Right kidney (tissue), 1 donor: ENCODE data around the gene PNPLA5.

Source experiments
- DNase-seq: peaks from one replicate; pipeline ENCODE4 v3.0.0-alpha.2; 2016

Gene PNPLA5

DNA sequence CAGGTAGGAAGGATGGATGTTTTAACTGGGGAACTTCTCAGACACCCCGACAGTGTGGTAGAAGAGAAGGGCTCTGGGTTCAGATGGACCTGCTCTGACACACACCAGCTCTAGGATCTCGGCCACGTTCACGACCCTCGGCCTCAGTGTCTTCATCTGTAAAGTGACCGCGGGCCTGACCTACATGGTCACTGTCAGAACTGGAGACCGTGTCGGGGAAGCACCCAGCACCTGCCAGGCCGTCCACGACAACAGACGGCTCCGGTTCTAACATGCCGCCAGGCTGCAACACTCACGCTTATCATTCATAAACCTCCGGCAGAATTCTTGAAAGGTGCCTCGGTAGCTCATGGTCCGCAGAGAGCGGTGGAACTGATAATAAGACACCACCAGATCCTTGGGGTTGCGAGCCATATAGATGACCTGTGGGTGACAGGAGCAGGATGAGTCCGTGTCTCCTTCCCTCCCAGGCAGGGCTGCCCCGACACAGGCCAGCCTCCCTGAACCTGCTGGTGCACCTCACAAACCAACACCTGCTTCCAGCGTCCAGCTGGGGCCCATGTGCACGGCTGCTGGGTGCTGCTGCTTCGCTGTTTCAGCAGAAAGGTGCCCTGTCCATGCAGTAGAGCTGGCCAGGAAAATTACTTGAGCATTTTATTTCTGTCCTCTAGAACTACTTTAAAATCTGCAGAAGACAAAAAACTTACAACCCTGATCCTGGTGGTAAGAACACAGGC lies 53.1 kb downstream of the PNPLA5 start:
- no peak for DNase-seq

DNA sequence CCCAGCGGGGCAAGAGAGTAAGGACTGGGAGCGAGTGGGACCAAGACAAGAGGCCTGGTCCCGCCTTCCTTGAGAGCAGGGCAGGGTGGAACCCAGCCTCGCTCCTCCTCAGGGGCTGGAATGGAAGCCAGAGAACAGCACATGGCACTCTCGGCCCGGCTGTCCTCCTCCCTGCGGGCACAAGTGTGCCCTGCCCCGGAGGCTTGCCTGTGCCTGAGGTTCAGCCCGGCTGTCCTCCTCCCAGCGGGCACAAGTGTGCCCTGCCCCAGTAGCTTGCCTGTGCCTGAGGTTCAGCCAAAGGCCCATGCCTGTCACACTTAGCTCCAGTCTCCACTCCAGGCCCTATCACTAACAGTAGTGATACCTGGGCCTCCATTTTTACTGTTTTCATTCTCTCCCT lies 53.7 kb downstream of the PNPLA5 start:
- DNase-seq = no peak

GRCh38 chr22:43837666-43838065 lies 54.1 kb downstream of the PNPLA5 start:
- DNase-seq = no peak

DNA sequence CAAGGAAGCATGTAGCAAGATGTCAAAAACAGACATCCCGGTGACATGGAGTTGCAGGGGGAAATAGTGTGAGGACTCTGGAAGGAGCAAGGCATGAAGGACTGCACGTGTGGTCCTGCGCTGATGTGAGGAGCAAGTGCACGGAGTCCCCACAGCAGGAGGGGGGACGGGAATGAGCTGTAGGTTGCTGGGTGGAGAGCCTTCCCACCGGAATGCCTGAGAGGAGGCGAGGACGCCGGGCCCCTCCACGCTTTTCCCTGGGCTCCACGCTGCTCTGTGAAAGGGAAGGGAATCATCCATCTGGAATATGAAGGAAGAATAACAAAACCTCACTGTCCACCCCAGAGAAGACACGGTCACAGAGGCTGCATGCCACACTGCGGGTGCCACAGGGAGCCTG lies 56.1 kb downstream of the PNPLA5 start:
- DNase-seq = no peak

GRCh38 chr22:43835166-43835565 lies 56.6 kb downstream of the PNPLA5 start:
- DNase-seq = no peak

DNA sequence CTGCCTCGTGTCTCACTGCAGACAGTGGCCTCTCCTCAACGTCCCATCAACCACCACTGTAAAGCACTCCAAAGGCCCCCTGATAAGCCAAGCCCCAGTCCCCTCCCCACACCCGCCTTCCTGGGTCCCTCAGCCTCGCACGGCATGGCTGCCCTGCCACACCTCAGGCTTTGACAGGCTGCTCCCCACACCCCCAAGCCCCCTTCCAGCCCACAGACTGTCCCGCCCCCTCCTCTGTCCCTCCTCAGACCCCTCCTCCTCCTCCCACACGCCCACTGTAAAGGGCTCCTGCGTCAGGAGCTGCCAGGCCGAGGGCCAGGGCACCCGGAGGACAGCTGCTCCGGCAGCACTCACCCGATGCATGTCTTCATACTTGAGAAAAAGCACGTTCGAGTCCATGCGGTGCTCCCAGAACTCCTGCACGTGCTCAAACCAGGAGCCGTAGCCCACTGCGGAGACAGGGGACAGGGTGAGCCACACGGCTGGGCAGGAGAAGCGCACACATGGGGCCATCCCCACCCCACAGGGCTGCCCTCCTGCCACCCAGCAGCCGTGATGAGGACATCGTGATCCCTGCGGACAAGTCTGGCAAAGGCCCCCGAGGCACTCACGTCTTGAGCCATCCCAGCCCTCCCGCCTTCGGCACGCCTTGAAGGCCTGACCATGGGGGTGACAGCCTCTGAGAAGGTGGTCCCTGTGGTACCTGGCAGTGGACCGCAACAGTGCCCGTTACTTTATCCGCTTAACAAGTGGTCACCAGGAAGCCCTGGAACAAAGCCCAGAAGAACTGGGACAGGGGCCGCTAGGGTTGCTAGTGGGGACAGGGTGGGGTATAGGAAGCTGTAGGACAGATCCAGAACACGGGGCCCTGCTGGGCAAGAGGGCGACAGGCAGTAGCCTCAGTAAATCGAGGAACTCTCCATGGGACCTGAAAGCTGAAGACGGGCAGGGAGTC lies 58.2 kb downstream of the PNPLA5 start:
- peak; percentile 20 for DNase-seq

DNA sequence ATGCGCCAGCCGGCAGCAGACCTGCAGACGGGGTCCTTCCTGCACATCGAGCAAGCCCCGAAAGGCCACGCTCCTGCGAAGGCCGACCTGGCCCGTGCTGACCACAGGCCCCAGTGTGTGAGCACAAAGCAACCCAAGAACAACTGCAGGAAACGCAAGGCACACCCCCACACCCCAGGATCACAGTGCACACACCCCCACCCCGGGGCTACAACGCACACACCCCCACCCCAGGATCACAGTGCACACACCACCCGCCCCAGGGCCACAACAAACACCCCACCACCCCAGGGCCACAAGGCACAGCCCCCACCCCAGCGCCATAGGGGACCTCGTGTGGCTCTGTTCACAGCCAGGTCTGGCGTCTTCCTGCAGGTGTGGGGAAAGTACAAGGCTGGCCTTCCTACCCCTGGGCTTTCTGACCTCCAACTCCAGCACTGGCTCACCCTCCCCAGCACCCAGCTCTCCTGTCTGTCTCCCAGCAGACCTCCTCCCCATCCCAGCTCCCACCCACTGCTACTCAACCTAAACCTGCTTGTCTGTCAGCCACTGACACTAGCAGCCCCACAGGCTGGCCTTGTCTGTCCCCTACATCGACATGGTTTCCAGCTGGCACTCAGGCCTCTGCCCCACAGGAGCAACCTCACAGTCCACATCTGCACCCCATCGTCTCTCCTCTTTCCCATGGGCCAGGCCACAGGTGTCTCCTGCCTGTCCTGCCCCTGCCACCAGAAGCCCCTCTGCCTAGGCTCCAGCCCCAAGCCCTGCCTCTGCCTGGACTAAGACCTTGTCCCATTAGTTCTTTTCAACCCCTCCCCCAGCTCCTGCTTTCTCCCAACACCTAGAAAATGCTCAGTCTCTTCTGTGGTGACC lies 59.2 kb downstream of the PNPLA5 start:
- no peak for DNase-seq

GRCh38 chr22:43831561-43832392 lies 60.0 kb downstream of the PNPLA5 start:
- DNase-seq = no peak

DNA sequence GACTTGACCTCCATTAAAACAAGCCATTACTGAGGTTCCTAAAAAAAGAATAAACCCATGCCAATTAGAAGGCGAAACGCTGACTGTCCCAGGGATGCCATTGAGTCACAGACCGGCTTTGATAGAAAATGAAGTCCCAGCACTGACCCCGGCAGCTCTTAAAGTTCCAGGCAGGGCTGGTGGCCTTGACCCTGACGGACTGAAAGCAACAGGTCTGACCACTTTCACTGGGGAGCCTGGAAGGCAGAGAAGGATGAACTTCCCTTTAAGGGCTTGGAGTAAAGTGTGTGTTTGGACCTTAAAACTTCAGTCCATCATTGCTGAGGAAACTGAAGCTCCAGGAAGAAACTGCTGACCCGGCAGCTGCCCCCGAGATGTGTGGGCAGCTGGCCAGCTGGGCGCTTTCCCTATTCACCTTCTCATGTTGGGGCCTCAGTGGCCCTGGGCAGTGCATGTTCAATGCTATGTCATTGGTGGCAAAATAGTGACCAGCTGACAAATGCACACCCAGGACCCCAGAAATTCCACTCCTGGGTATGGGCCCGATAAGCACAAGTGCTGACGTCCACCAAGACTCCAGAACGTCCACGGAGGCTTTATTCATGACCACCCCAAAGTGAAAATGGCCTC lies 60.8 kb downstream of the PNPLA5 start:
- no peak for DNase-seq

DNA sequence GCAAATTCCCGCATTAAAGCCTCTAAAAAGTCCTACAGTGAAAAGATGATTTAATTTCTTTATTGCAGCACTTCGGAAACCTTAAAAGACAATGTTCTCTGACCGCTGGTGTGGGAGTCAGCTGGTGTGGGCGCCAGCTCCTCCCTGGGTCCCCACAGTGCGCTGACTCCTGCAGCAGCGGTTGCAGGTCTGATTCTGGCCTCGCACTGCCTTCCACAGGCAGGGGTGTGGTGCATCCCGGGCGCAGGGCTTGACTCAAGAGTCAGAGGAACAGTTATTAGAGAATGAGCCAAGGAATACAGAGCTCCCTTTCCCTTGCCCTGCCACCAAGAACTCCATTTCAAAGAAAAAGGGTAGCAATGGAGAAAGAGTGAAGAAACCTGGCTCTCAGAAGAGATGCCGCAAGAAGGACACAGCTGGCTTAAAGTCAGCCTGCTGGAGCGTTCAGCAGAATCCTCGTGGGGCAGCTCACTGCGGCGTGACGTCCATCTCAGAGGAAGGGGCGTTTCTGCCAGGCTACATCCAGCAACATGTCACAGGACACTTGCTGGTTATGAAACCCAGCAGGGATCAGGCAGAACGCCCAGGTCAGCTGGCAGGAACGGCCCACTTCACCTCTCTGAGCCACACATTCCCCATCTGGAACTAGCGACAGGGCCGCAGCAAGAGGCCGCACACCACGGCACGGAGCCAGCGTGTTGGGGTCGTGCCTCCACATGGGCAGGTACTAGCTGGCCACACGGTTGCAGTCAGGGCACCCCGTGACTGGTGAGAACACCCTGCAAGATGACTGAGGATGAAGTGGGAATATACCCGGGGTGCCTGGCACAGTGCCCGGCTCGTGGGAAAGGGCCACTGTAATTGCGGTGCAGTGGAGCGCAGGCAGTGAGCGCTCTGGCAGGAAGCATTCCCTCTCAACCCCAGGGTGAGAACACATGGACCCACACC lies 61.6 kb downstream of the PNPLA5 start:
- DNase-seq = no peak
